NCI-H2029 (cell line): Measurements from ENCODE around the gene HDAC4.

Experiments used
- DNase-seq: peaks from one replicate; lab custom pipeline; 2025; lab: John Stamatoyannopoulos, UW

Gene HDAC4

GRCh38 chr2:239308661-239309397 is 92.0 kb downstream of the HDAC4 start:
- DNase-seq = no peak

- no peak for DNase-seq
Observed at GRCh38 chr2:239307921-239308613, 92.8 kb downstream of the HDAC4 start.

GRCh38 chr2:239307221-239307569 is 93.6 kb downstream of the HDAC4 start:
- DNase-seq = no peak

GRCh38 chr2:239306274-239307220 is 94.3 kb downstream of the HDAC4 start:
- DNase-seq = no peak

GRCh38 chr2:239305771-239306170 is 95.0 kb downstream of the HDAC4 start:
- no peak for DNase-seq

- no peak for DNase-seq
Observed at GRCh38 chr2:239305222-239305575, 95.6 kb downstream of the HDAC4 start.

- DNase-seq = no peak
Observed at GRCh38 chr2:239304533-239305221, 96.1 kb downstream of the HDAC4 start.

GRCh38 chr2:239303711-239304532 is 96.9 kb downstream of the HDAC4 start:
- no peak for DNase-seq

- no peak for DNase-seq
Observed at GRCh38 chr2:239302808-239303557, 97.8 kb downstream of the HDAC4 start.

GRCh38 chr2:239302083-239302807 is 98.6 kb downstream of the HDAC4 start:
- no peak for DNase-seq

GRCh38 chr2:239300871-239301735 is 99.7 kb downstream of the HDAC4 start:
- DNase-seq = no peak

GRCh38 chr2:239300242-239300641 is 100.6 kb downstream of the HDAC4 start:
- no peak for DNase-seq

GRCh38 chr2:239299218-239299939 is 101.4 kb downstream of the HDAC4 start:
- DNase-seq = peak; percentile 44

- no peak for DNase-seq
Observed at GRCh38 chr2:239298116-239298804, 102.6 kb downstream of the HDAC4 start.

- DNase-seq = no peak
Observed at GRCh38 chr2:239297142-239298004, 103.4 kb downstream of the HDAC4 start.
